SU-DHL-6 (cell line): ENCODE data around the gene THSD4.

ENCODE experiments used
- H2AFZ ChIP-seq: fragments of 200-600 bp; sonication (generic); 2 replicates; pipeline ENCODE4 v1.6.1; 2014; ENCODE audit warnings: low read depth, mild to moderate bottlenecking, moderate library complexity, mixed read lengths, antibody characterized with exemption, low read length; ENCODE audit not compliant: severe bottlenecking
- H3F3A ChIP-seq: fragments of 200-600 bp; shearing (Covaris generic); 2 replicates; pipeline ENCODE4 v1.6.0; 2016; ENCODE audit warnings: antibody characterized with exemption, mild to moderate bottlenecking; ENCODE audit not compliant: insufficient read depth
- H3K27ac ChIP-seq: fragments of 200-600 bp; sonication (generic); 2 replicates; pipeline ENCODE4 v1.5.1; 2016; ENCODE audit warnings: low read depth, mild to moderate bottlenecking, low read length, moderate library complexity, mixed read lengths
- H3K27me3 ChIP-seq: fragments of 200-600 bp; sonication (generic), shearing (Covaris generic); 2 replicates; pipeline ENCODE4 v1.6.0; 2014; ENCODE audit warnings: mild to moderate bottlenecking, low read length
- H3K36me3 ChIP-seq: fragments of 200-600 bp; sonication (generic); 2 replicates; pipeline ENCODE4 v1.6.1; 2014; ENCODE audit warnings: mild to moderate bottlenecking, low read length, mixed read lengths
- H3K4me2 ChIP-seq: fragments of 300-600, 200-600 bp; shearing (Covaris generic), sonication (generic); 2 replicates; pipeline ENCODE4 v1.6.0; 2014; ENCODE audit warnings: low read length, low read depth, mild to moderate bottlenecking; ENCODE audit not compliant: poor library complexity, severe bottlenecking
- H3K4me3 ChIP-seq: fragments of 200-600 bp; sonication (generic); 2 replicates; pipeline ENCODE4 v1.5.1; 2014; ENCODE audit warnings: antibody characterized with exemption, low read length, mild to moderate bottlenecking, mixed read lengths; ENCODE audit not compliant: insufficient read depth, poor library complexity, severe bottlenecking
- H3K79me2 ChIP-seq: fragments of 200-600 bp; sonication (generic); 2 replicates; pipeline ENCODE4 v1.6.1; 2014; ENCODE audit warnings: mild to moderate bottlenecking, low read length, moderate library complexity; ENCODE audit not compliant: insufficient read depth
- H3K9ac ChIP-seq: fragments of 200-600 bp; sonication (generic); 2 replicates; pipeline ENCODE4 v1.7.0; 2014; ENCODE audit warnings: mild to moderate bottlenecking, low read length
- H3K9me2 ChIP-seq: fragments of 200-600 bp; sonication (generic); replicated peaks from 2 replicates; pipeline ENCODE4 v1.6.1; 2014; ENCODE audit warnings: low read length; ENCODE audit not compliant: insufficient read depth
- H3K9me3 ChIP-seq: fragments of 200-600 bp; sonication (generic); 2 replicates; pipeline ENCODE4 v1.6.1; 2014; ENCODE audit warnings: low read length, mixed read lengths; ENCODE audit not compliant: insufficient read depth
- H4K20me1 ChIP-seq: fragments of 200-600 bp; sonication (generic); 2 replicates; pipeline ENCODE4 v1.6.1; 2014; ENCODE audit warnings: low read depth, mild to moderate bottlenecking, antibody characterized with exemption, low read length, moderate library complexity, mixed read lengths
- EZH2phosphoT487 ChIP-seq: fragments of 200-600 bp; sonication (generic), shearing (Covaris generic); conservative IDR thresholded peaks from 2 replicates; pipeline ENCODE4 v1.6.1; 2018; ENCODE audit warnings: mild to moderate bottlenecking, antibody characterized with exemption, low read length, moderate library complexity, mixed read lengths
- TF ChIP-seq, protein P1 (sequence below): fragments of 200-600 bp; sonication (generic); IDR thresholded peaks from one replicate; pipeline ENCODE4 v1.5.1; 2017; ENCODE audit warnings: antibody characterized with exemption, mild to moderate bottlenecking, low read length, moderate library complexity; ENCODE audit not compliant: insufficient read depth, poor library complexity, severe bottlenecking

Gene THSD4

DNA sequence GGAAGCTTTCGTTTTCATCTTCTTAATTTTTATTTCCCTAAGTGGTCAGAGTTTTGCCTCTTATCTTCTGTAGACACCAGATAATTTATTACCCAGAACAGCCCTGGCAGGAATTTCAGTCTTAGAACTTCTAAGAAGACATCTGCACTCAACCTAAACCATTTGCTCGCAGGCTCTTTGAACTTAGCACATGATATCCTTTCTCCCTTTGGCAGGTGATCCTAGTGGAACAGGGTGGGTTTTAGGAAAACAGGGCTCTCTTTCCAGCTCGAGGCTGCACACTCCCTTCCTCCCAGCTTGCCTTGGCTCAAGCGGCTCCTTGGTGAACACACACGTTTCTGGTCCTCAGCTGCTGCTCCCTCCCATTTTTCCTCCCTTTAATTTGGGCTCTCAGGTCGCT is 116.5 kb downstream of the THSD4 start:
- H3K36me3 ChIP-seq: no peaks in the 10 kb centered on the region
- H3F3A ChIP-seq: no peaks in the 10 kb centered on the region
- H4K20me1 ChIP-seq: no peaks in the 10 kb centered on the region
- no peak overlapping the region for H3K4me2 ChIP-seq
- no peaks in the 10 kb centered on the region for H3K9me2 ChIP-seq
- no peaks in the 10 kb centered on the region for H3K9me3 ChIP-seq
- no peak overlapping the region for H3K27ac ChIP-seq
- H3K79me2 ChIP-seq: no peaks in the 10 kb centered on the region
- H2AFZ ChIP-seq: no peak overlapping the region
- H3K27me3 ChIP-seq: no peaks in the 10 kb centered on the region
- no peak overlapping the region for H3K9ac ChIP-seq
- no peak overlapping the region for H3K4me3 ChIP-seq
- TF ChIP-seq, protein P1, sequence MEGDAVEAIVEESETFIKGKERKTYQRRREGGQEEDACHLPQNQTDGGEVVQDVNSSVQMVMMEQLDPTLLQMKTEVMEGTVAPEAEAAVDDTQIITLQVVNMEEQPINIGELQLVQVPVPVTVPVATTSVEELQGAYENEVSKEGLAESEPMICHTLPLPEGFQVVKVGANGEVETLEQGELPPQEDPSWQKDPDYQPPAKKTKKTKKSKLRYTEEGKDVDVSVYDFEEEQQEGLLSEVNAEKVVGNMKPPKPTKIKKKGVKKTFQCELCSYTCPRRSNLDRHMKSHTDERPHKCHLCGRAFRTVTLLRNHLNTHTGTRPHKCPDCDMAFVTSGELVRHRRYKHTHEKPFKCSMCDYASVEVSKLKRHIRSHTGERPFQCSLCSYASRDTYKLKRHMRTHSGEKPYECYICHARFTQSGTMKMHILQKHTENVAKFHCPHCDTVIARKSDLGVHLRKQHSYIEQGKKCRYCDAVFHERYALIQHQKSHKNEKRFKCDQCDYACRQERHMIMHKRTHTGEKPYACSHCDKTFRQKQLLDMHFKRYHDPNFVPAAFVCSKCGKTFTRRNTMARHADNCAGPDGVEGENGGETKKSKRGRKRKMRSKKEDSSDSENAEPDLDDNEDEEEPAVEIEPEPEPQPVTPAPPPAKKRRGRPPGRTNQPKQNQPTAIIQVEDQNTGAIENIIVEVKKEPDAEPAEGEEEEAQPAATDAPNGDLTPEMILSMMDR: no peak
- TF ChIP-seq EZH2phosphoT487: no peak

DNA sequence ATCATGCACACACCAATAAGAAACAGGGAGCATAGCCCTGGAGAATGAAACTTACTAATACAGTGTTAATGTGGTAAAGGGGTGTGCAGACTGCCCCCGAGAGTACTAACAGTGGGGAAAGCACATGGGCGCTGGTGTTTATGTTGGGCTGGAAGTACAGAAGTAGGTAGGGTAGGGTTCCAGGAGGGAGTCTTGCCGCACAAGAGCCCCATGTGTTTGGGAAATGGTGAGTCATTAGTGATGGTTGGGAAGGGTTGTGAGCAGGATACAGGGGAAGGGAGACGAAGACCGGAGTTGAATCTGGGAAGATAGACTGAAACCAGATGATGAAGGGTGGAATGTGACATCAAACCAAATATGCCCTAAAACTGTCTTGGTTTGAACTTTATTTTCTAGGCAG is 117.1 kb downstream of the THSD4 start:
- no peaks in the 10 kb centered on the region for H3K36me3 ChIP-seq
- H3K9ac ChIP-seq: no peak overlapping the region
- H3K4me2 ChIP-seq: no peak overlapping the region
- H3F3A ChIP-seq: no peaks in the 10 kb centered on the region
- H3K79me2 ChIP-seq: no peaks in the 10 kb centered on the region
- no peak overlapping the region for H3K4me3 ChIP-seq
- no peaks in the 10 kb centered on the region for H3K9me2 ChIP-seq
- H3K9me3 ChIP-seq: no peaks in the 10 kb centered on the region
- H4K20me1 ChIP-seq: no peaks in the 10 kb centered on the region
- no peak overlapping the region for H3K27ac ChIP-seq
- H3K27me3 ChIP-seq: no peaks in the 10 kb centered on the region
- no peak overlapping the region for H2AFZ ChIP-seq
- TF ChIP-seq, protein P1: no peak
- TF ChIP-seq EZH2phosphoT487: no peak

DNA sequence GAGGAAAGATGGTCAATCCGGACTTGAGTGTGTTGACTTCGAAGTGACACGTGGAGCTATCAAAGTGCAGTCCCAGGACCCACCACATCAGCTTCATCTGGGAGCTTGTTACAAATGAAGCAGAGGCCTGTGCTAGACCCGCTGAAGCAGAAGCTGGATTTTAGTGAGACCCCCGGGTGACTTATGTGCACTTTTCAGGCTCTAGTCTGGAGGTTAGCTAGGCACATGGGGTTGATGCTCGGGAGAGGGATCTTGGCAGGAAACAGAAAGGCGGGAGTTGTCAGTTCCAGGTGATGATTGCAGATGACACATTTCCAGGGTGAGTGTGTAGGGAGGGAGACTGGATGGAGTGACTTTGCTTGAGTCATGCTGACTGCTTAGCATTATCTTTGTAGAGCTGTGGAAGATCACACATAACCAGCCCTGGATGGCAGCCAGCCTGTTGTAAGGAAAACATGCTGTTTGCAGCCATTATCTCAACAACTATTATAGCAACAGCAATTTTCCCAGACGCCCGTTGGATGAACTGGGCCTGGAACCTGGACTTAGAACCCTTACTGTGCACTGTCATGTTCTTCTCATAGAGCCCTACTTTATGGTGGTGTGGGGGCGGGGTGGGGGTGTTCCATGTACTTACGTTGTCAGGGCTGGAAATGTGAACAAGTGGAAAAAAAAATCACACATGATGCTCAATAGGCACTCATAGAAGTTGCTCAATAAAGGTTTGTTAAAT is 122.4 kb downstream of the THSD4 start:
- Histone ChIP-seq H2AFZ (no peak overlapping the region), H4K20me1 (no peaks in the 10 kb centered on the region), H3K9me3 (no peaks in the 10 kb centered on the region)

More for the DNA sequence above, 122.4 kb downstream of the THSD4 start:
- Histone ChIP-seq H3K4me3 (no peak overlapping the region), H3K36me3 (no peaks in the 10 kb centered on the region), H3K9me2 (no peaks in the 10 kb centered on the region), H3F3A (no peaks in the 10 kb centered on the region), H3K4me2 (no peak overlapping the region), H3K27me3 (no peaks in the 10 kb centered on the region; the same call in 1 of the 2 replicates), H3K27ac (no peak overlapping the region), H3K79me2 (no peaks in the 10 kb centered on the region), H3K9ac (no peak overlapping the region)
- TF ChIP-seq, protein P1: no peak
- TF ChIP-seq EZH2phosphoT487: no peak
